Gastroesophageal sphincter (tissue), 4 donors: Measurements from ENCODE around the gene ELK4. TPM values are rescaled to one million over a fixed set of nuclear protein-coding genes. Genes with fewer than 3 reads are reported as not detected.

ENCODE experiments used
- ATAC-seq: fragments of 150-250 bp; one replicate; pipeline ENCODE4 v1.9.1; 2016; ENCODE audit warnings: mild to moderate bottlenecking, moderate library complexity
- H3K27ac ChIP-seq, 4 donors: fragments of 200-600 bp; sonication (generic) in 3 of 4; 1 replicate in 3 of 4; 2 replicates in 1 of 4; pipeline ENCODE4 v1.5.1; 2016 to 2019
- H3K27me3 ChIP-seq: fragments of 200-600 bp; sonication (generic); one replicate; pipeline ENCODE4 v1.5.1; 2019
- H3K36me3 ChIP-seq, 2 donors: fragments of 200-600 bp; sonication (generic); one replicate each; pipeline ENCODE4 v1.5.1; 2019; ENCODE audit warnings: control low read depth in 1 of 2
- H3K4me1 ChIP-seq, 3 donors: fragments of 200-600 bp; sonication (generic); 1 replicate in 2 of 3; 2 replicates in 1 of 3; pipeline ENCODE4 v1.5.1; 2016 to 2019; ENCODE audit warnings: control low read depth in 2 of 3
- H3K4me3 ChIP-seq, 2 donors: fragments of 200-600 bp; sonication (generic); one replicate each; pipeline ENCODE4 v1.5.1; 2019; ENCODE audit warnings: mild to moderate bottlenecking in 1 of 2, moderate library complexity in 1 of 2
- H3K9me3 ChIP-seq, 3 donors: fragments of 200-600 bp; sonication (generic); one replicate each; pipeline ENCODE4 v1.5.1; 2017 to 2019; ENCODE audit warnings: control low read depth in 2 of 3
- CTCF ChIP-seq, 4 experiments: fragments of 200-600 bp in 2 of 4; fragments of 450-650 bp in 2 of 4; sonication (generic) in 1 of 4; IDR thresholded peaks; one replicate each; pipeline ENCODE4 v1.5.1; 2017 to 2019; ENCODE audit warnings: antibody characterized with exemption in 4 of 4, mild to moderate bottlenecking in 2 of 4, moderate library complexity in 2 of 4
- EP300 ChIP-seq: sonication (generic); formaldehyde crosslinking; IDR thresholded peaks from one replicate; pipeline ENCODE4 v1.6.1; 2017; ENCODE audit warnings: antibody characterized with exemption, mild to moderate bottlenecking
- POLR2A ChIP-seq, 2 donors: fragments of 450-650 bp; IDR thresholded peaks; one replicate each; pipeline ENCODE4 v1.6.1; 2017; ENCODE audit warnings: antibody characterized with exemption in 2 of 2, mild to moderate bottlenecking in 2 of 2, moderate library complexity in 1 of 2
- POLR2AphosphoS5 ChIP-seq: sonication (generic); formaldehyde crosslinking; IDR thresholded peaks from one replicate; pipeline ENCODE4 v1.6.1; 2017; ENCODE audit warnings: antibody characterized with exemption
- WGBS, 2 donors: methylation state at CpG; one replicate each; pipeline ENCODE4 v1.1.5; 2018; ENCODE audit warnings: low coverage in 1 of 2; 5-methylcytosine and 5-hydroxymethylcytosine counted together
- total RNA-seq, 4 donors: library from RNA; depleted of rRNA; stranded (reverse); fragments of >200 nt; gene quantifications; one replicate each; pipeline ENCODE4 v1.1.0, GENCODE V29; 2016

The ELK4 gene
- total RNA-seq, 4 donors from 2014 or later: 23.2 to 24.6 (median 23.6) TPM

GRCh38 chr1:205604825-205605505 lies 26.8 kb downstream of the ELK4 start:
- H3K4me3 ChIP-seq: no peak overlapping the region
- H3K4me1 ChIP-seq: peaks cover 0 to 9% (median 5%) of the 10 kb centered on the region in 3 donors
- no peak overlapping the region for H3K27ac ChIP-seq
- no peak for ATAC-seq
- no peaks in the 10 kb centered on the region for H3K9me3 ChIP-seq
- H3K27me3 ChIP-seq: no peaks in the 10 kb centered on the region
- WGBS, 2 donors: 84 to 88% methylated on average over 3 to 5 of the region's 5 CpGs
- H3K36me3 ChIP-seq: peaks cover 0 to 32% of the 10 kb centered on the region in 2 donors
- no peak for TF ChIP-seq POLR2AphosphoS5
- no peak for TF ChIP-seq EP300
- TF ChIP-seq CTCF (IDR thresholded peaks at IDR 0.05): no peak
- TF ChIP-seq POLR2A (IDR thresholded peaks at IDR 0.05): no peak

GRCh38 chr1:205604059-205604458 lies 27.8 kb downstream of the ELK4 start:
- no peak for ATAC-seq
- TF ChIP-seq POLR2AphosphoS5 (no peak), POLR2A (IDR thresholded peaks at IDR 0.05) (no peak), EP300 (no peak), CTCF (IDR thresholded peaks at IDR 0.05) (no peak)
- peaks cover 0 to 32% of the 10 kb centered on the region in 2 donors for H3K36me3 ChIP-seq
- H3K27me3 ChIP-seq: no peaks in the 10 kb centered on the region
- 80 to 89% methylated on average over 5 of the region's 5 CpGs for WGBS, 2 donors
- H3K9me3 ChIP-seq: no peaks in the 10 kb centered on the region
- no peak overlapping the region for H3K4me3 ChIP-seq
- no peak overlapping the region for H3K27ac ChIP-seq
- H3K4me1 ChIP-seq: peaks cover 0 to 16% (median 14%) of the 10 kb centered on the region in 3 donors

GRCh38 chr1:205601205-205601604 lies 30.6 kb downstream of the ELK4 start:
- 83 to 93% methylated on average over 4 of the region's 4 CpGs for WGBS, 2 donors
- Histone ChIP-seq H3K27ac (no peak overlapping the region), H3K36me3 (peaks cover 0 to 23% of the 10 kb centered on the region in 2 donors), H3K27me3 (no peaks in the 10 kb centered on the region), H3K9me3 (no peaks in the 10 kb centered on the region), H3K4me3 (no peak overlapping the region), H3K4me1 (peaks cover 0 to 33% (median 25%) of the 10 kb centered on the region in 3 donors)
- no peak for ATAC-seq
- TF ChIP-seq CTCF (IDR thresholded peaks at IDR 0.05) (no peak), POLR2A (IDR thresholded peaks at IDR 0.05) (no peak), POLR2AphosphoS5 (no peak), EP300 (no peak)

DNA sequence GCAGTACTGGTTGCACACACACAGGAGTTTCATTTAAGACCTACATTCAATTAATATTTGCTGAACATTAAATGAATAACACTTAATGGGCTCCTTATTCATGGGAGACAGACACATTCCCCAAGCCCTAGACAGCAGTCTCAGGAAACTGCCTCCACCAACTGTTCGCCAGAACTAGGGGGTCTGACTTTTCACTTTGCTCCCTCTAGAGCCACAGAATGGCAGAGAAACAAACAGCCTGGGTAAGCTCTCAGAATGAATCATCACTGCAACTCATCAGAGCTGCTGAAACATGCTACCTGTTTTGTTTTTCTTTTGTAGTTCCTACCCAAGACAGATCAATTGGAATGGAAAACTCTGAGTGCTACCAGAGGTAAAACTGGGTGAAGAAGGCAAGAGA lies 31.7 kb downstream of the ELK4 start:
- H3K27me3 ChIP-seq: no peaks in the 10 kb centered on the region
- H3K27ac ChIP-seq: peak overlapping the region in 3 of 4 donors; percentile 56 to 71 (median 61)
- no peaks in the 10 kb centered on the region for H3K9me3 ChIP-seq
- peaks cover 0 to 14% of the 10 kb centered on the region in 2 donors for H3K36me3 ChIP-seq
- H3K4me1 ChIP-seq: peaks cover 0 to 33% (median 25%) of the 10 kb centered on the region in 3 donors
- ATAC-seq: no peak
- TF ChIP-seq CTCF (IDR thresholded peaks at IDR 0.05) (no peak), POLR2AphosphoS5 (no peak), EP300 (no peak)
- 17% methylated on average over 1 of the region's 1 CpG; no CpG with 5 or more reads in 1 of the 2 donors for WGBS, 2 donors
- H3K4me3 ChIP-seq: no peak overlapping the region

- Histone ChIP-seq H3K9me3 (no peaks in the 10 kb centered on the region), H3K27me3 (no peaks in the 10 kb centered on the region), H3K4me3 (peak overlapping the region in 1 of 2 donors; percentile 5), H3K36me3 (peaks cover 0 to 14% of the 10 kb centered on the region in 2 donors), H3K27ac (peak overlapping the region in 3 of 4 donors; percentile 56 to 71 (median 61)), H3K4me1 (peaks cover 0 to 33% (median 25%) of the 10 kb centered on the region in 3 donors)
- no peak for ATAC-seq
- WGBS, 2 donors: 42 to 52% methylated on average over 5 of the region's 5 CpGs
- TF ChIP-seq EP300 (no peak), POLR2AphosphoS5 (no peak), CTCF (IDR thresholded peaks at IDR 0.05) (no peak), POLR2A (IDR thresholded peaks at IDR 0.05) (no peak)
Measured at GRCh38 chr1:205599669-205600042, 32.2 kb downstream of the ELK4 start.
